HAP-1 (cell line): ENCODE measurements around the gene CCHCR1.
"Not testable (repeated sequence)": the region's sequence is repeated elsewhere in the genome, so short reads cannot be mapped to it uniquely, and the experiment has no call there.

Experiments used
- DNase-seq, 2 experiments: peaks; one replicate each; pipeline ENCODE4 v3.0.0-alpha.2; 2016 to 2020; ENCODE audit warnings: low spot score in 2 of 2
- H3K27me3 ChIP-seq: fragments of 250-450 bp; sonication (Bioruptor Pico); 2 replicates; pipeline ENCODE4 v1.5.1; 2020; ENCODE audit warnings: low read depth, mild to moderate bottlenecking, moderate library complexity
- H3K36me3 ChIP-seq: fragments of 250-450 bp; sonication (Bioruptor Pico); replicated peaks from 2 replicates; pipeline ENCODE4 v1.5.1; 2020; ENCODE audit warnings: mild to moderate bottlenecking
- H3K4me1 ChIP-seq: fragments of 250-450 bp; sonication (Bioruptor Pico); 2 replicates; pipeline ENCODE4 v1.5.1; 2020; ENCODE audit warnings: mild to moderate bottlenecking
- H3K4me3 ChIP-seq: fragments of 250-450 bp; sonication (Bioruptor Pico); 2 replicates; pipeline ENCODE4 v1.5.1; 2020; ENCODE audit warnings: mild to moderate bottlenecking, moderate library complexity
- H3K9me3 ChIP-seq: fragments of 250-450 bp; sonication (Bioruptor Pico); 2 replicates; pipeline ENCODE4 v1.5.1; 2020; ENCODE audit warnings: mild to moderate bottlenecking, moderate library complexity
- in situ Hi-C: fragments of 300-500 bp; cut with MboI; formaldehyde crosslinking; loops from 3 replicates; pipeline ENCODE4 v1.14.3; 2020; ENCODE audit warnings: low sequenced_read_pairs, inconsistent platforms, mixed read lengths

Gene CCHCR1

DNA sequence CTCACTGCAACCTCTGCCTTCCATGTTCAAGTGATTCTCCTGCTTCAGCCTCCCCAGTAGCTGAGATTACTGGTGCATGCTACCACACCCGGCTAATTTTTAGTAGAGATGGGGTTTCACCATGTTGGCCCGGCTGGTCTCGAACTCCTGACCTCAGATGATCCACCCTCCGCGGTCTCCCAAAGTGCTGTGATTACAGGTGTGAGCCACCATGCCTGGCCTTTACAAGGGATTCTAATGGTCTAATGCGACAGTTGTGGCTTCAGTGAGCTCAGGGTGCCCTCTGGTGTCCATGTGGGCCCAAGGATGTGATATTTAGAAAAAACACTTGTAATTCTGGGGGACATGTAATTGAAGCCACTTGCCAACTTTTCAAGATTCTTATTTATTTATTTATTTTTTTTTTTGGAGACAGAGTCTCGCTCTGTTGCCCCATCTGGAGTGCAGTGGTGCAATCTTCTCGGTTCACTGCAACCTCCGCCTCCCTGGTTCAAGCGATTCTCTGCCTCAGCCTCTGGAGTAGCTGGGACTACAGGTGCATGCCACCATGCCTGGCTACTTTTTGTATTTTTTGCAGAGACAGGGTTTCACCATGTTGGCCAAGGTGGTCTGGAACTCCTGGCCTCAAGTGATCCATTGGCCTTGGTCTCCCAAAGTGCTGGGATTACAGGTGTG lies 35.0 kb upstream of the CCHCR1 start:
- H3K36me3 ChIP-seq, H3K4me3 ChIP-seq, H3K4me1 ChIP-seq, H3K27me3 ChIP-seq, H3K9me3 ChIP-seq: not testable (repeated sequence)
- in situ Hi-C loops = loop anchor here (5.0 kb wide), 1 partner anchor 55 kb away; the partner anchor contains the start of gene PSORS1C2
- peak; percentile 60 to 79 for DNase-seq

DNA sequence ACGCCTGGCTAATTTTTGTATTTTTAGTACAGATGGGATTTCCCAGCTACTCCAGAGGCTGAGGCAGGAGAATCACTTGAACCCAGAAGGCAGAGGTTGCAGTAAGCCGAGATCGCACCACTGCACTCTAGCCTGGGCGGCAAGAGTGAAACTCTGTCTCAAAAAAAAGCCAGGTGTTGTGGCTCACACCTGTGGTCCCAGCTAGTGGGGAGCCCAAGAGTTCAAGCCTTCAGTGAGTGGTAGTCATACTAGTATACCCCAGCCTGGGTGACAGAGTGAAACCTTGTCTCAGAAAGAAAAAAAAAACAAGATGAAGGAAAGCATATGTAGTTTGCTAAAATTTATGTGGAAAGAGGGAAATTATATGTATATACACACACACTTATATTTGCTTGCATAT lies 32.9 kb upstream of the CCHCR1 start:
- DNase-seq = no peak
- H3K4me1 ChIP-seq = peaks cover 10% of the 10 kb centered on the region
- in situ Hi-C loops = loop anchor here (5.0 kb wide), 1 partner anchor 53 kb away; the partner anchor contains the start of gene PSORS1C2
- H3K4me3 ChIP-seq = no peak overlapping the region
- no peaks in the 10 kb centered on the region for H3K27me3 ChIP-seq
- H3K36me3 ChIP-seq = no peaks in the 10 kb centered on the region
- H3K9me3 ChIP-seq = no peaks in the 10 kb centered on the region

GRCh38 chr6:31189223-31189622 lies 31.6 kb upstream of the CCHCR1 start:
- H3K27me3 ChIP-seq, H3K4me1 ChIP-seq, H3K4me3 ChIP-seq, H3K9me3 ChIP-seq, H3K36me3 ChIP-seq, in situ Hi-C loops, DNase-seq: not testable (repeated sequence)

DNA sequence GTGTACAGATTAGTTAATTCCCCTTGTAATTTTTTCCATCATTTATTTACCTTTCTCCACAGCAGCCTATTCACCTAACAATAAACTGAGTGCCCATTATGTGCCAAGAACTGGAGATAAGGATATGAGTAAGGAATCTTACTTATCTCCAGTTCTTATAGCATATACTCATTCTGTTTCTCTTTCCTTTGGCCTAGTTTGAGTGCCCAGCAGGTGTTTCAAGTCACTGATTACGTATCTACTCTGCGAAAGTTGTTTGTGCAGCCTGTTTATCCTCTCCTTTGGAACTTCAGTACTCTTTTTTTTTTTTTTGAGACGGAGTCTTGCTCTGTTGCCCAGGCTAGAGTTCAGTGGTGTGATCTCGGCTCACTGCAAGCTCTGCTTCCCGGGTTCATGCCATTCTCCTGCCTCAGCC lies 30.2 kb upstream of the CCHCR1 start:
- Histone ChIP-seq H3K9me3 (no peaks in the 10 kb centered on the region), H3K36me3 (no peaks in the 10 kb centered on the region), H3K4me3 (no peak overlapping the region), H3K4me1 (no peaks in the 10 kb centered on the region), H3K27me3 (no peaks in the 10 kb centered on the region)
- in situ Hi-C loops = no loop called here
- DNase-seq = no peak

DNA sequence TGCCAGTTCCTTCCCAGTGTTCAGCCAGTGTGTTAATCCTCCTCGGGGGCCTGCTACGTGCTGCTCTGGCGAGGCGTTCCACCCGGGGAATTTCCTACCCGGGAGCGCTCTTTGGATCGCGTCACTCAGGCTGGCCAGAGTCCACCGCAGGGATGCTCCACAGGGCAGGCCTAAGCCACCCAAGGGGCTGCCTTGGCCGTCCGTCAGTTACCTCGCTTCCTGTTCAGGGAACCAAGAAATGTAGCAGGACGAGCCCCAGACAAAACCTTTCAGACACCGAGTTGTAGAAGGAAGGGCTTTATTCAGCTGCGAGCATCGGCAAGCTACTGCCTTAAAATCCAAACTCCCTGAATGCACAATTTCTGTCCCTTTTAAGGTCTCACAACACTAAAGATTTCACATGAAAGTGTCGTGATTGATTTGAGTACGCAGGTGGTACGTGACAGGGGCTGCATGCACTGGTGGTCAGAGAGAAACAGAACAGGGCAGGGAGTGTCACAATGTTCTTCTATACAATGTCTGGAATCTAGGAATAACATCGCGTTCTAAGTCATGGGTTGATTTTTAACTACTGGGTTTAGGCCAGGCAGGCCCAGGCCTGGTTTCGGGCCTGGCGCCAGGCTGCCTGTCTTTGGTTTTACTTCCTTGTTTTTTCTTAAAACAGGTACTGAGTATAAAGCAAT lies 28.6 kb upstream of the CCHCR1 start:
- H3K27me3 ChIP-seq = no peaks in the 10 kb centered on the region
- H3K4me1 ChIP-seq = no peaks in the 10 kb centered on the region
- no peak for DNase-seq
- H3K4me3 ChIP-seq = no peak overlapping the region
- no peaks in the 10 kb centered on the region for H3K36me3 ChIP-seq
- H3K9me3 ChIP-seq = no peaks in the 10 kb centered on the region
- in situ Hi-C loops = no loop called here

- H3K4me3 ChIP-seq, in situ Hi-C loops, H3K27me3 ChIP-seq, H3K9me3 ChIP-seq, H3K4me1 ChIP-seq, DNase-seq, H3K36me3 ChIP-seq: not testable (repeated sequence)
Measured at GRCh38 chr6:31185695-31186051, 28.1 kb upstream of the CCHCR1 start.

DNA sequence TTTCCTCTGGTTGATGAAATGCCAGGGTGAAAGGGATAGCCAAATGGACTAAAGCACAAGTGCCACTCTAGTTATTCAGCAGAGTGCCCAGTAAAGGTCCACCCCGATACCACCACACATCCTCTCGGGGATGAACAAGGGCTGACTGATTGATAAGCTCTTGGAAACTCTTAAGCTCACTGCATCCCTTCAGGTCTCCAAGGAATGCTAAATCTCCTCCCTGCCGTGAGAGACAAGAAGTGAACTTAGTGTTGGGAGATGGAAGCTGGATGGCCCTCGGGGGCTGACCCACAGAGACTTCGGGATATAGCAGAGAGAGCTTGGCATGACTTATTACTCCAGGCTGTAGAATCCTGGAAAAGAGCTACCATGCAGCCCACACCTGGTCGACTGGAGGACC lies 26.3 kb upstream of the CCHCR1 start:
- H3K36me3 ChIP-seq, H3K9me3 ChIP-seq, H3K27me3 ChIP-seq, H3K4me3 ChIP-seq, H3K4me1 ChIP-seq, DNase-seq, in situ Hi-C loops: not testable (repeated sequence)

DNA sequence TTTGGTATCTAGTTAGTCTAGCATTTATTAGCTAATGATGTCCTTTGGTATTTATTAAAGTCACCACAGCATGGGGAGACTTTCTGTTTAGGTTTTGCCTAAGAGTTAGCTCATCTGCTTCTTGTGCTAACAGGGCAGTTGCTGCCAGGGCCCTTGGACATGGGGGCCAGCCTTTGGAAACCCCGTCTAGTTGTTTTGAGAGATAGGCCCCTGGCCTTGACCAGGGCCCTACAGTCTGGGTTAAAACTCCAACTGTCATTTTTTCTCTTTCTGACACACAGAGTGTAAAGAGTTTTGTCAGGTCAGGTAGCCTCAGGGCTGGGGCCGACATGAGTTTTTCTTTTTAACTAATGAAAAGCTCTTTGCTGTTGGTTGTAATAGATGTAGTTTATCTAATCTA lies 25.7 kb upstream of the CCHCR1 start:
- H3K9me3 ChIP-seq, in situ Hi-C loops: not testable (repeated sequence)

GRCh38 chr6:31180500-31180899 lies 22.9 kb upstream of the CCHCR1 start:
- in situ Hi-C loops = no loop called here
- no peak overlapping the region for H3K4me3 ChIP-seq

More for the DNA sequence above, 25.7 kb upstream of the CCHCR1 start:
- not testable (repeated sequence) for DNase-seq, H3K36me3 ChIP-seq, H3K4me1 ChIP-seq, H3K4me3 ChIP-seq, H3K27me3 ChIP-seq

GRCh38 chr6:31179896-31180295 lies 22.3 kb upstream of the CCHCR1 start:
- H3K9me3 ChIP-seq = no peaks in the 10 kb centered on the region
- in situ Hi-C loops = no loop called here
- no peaks in the 10 kb centered on the region for H3K27me3 ChIP-seq
- DNase-seq = no peak
- no peak overlapping the region for H3K4me3 ChIP-seq
- H3K4me1 ChIP-seq = no peaks in the 10 kb centered on the region
- H3K36me3 ChIP-seq = no peaks in the 10 kb centered on the region

More at GRCh38 chr6:31180500-31180899, 22.9 kb upstream of the CCHCR1 start:
- no peaks in the 10 kb centered on the region for H3K27me3 ChIP-seq
- no peak for DNase-seq
- no peaks in the 10 kb centered on the region for H3K4me1 ChIP-seq
- H3K36me3 ChIP-seq = no peaks in the 10 kb centered on the region
- no peaks in the 10 kb centered on the region for H3K9me3 ChIP-seq

DNA sequence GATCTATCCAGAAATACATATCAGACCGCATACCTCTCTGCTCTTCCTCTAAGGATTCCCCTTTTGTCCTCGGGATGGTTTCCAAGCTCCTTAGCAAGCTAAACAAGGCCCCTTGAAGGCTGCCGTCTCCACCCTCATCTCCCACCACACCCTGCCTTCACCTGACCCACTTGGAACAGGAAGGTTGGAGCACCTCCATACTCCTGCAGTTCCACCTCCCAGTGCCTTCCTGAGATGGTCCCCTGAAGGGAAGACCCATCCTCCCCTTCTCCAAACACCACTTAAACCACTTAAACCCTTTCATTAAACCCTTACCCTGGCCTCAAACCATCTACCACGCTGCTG lies 21.4 kb upstream of the CCHCR1 start:
- no peaks in the 10 kb centered on the region for H3K27me3 ChIP-seq
- no peaks in the 10 kb centered on the region for H3K4me1 ChIP-seq
- no peak overlapping the region for H3K4me3 ChIP-seq
- H3K9me3 ChIP-seq = no peaks in the 10 kb centered on the region
- in situ Hi-C loops = no loop called here
- DNase-seq = no peak
- H3K36me3 ChIP-seq = no peaks in the 10 kb centered on the region

DNA sequence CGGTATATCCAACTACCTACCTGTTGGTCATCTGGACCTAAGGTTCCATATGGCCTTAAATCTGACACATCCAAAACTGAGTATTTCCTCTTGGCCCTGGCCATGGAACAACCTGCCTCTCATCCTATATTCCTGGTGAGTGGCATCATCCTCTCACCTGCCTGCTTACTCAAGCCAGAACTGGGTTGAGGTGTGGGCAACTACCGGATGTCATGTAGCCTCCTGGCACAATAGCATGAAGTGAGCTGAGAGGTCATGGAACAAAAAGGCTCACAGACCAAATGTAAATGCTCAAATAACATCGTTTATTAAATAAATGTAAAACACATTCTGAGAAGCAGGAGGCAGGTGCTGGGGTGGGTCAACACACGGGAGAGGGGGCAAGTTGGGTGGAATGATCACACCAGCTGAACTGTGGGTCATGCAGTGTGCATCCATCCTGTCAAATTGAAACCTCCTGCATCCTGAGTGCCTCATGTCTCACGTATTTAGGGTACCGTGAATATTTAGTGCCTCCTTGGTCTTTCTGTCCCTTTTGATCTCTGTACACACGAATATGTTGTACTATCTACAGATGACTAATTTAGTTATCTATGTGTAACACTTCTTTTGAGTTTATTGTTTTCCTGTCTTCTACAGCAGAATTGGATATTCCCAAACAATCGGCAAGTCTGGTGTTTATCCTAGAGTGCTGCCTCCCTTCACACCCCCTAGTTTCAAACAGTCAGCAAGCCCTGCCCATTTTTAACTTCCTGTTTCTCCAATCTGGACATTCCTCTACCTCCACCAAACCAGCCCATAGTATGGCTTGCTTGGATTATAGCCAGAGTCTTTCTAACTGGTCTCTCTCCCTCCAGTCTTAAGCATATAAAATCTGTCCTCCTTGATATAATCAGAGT lies 20.8 kb upstream of the CCHCR1 start:
- Histone ChIP-seq H3K9me3 (no peaks in the 10 kb centered on the region), H3K4me1 (no peaks in the 10 kb centered on the region; the same call in 1 of the 2 replicates), H3K27me3 (no peaks in the 10 kb centered on the region), H3K36me3 (no peaks in the 10 kb centered on the region), H3K4me3 (no peak overlapping the region)
- DNase-seq = no peak
- in situ Hi-C loops = no loop called here

DNA sequence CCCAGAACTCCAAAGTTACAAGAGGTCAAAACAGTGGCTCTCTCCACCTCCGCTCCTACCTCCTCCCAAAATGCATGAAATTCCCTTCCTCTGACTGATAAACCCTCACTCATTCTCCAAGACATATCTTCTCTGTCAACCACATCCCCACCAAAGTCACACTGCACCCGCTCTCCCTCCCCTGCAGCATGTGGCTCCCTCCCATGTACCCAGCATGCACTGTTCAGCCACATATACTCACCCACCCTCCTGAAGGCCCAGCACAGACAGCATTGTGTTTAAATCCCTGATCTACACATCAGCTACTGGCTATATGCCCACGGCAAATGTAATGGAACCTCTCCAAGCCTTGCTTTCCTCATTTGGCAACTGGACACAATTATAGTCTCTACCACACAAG lies 18.4 kb upstream of the CCHCR1 start:
- Histone ChIP-seq H3K36me3 (no peaks in the 10 kb centered on the region), H3K27me3 (no peaks in the 10 kb centered on the region), H3K9me3 (no peaks in the 10 kb centered on the region), H3K4me3 (no peak overlapping the region), H3K4me1 (peaks cover 14% of the 10 kb centered on the region)
- in situ Hi-C loops = no loop called here
- no peak for DNase-seq

DNA sequence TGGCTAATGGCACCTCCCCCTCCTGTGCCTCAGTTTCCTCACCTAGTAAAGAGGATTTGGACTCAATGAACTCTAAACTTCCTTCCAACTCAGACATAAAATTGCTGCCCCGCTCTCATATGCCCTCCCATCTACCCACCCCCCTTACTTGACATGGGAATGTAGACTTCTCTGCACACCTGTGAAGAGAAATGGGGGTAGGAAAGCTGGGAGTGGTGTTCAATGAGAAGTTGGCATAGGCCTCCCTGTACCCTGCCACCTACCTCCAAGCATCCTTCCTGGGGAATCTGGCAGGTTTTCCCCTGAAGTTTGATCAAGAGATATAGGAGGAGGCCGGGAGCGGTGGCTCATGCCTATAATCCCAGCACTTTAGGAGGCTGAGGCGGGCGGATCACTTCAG lies 16.8 kb upstream of the CCHCR1 start:
- no peaks in the 10 kb centered on the region for H3K27me3 ChIP-seq
- peaks cover 3% of the 10 kb centered on the region; the same call in 1 of the 2 replicates for H3K9me3 ChIP-seq
- no peak for DNase-seq
- no peak overlapping the region for H3K4me3 ChIP-seq
- in situ Hi-C loops = no loop called here
- peaks cover 4% of the 10 kb centered on the region for H3K36me3 ChIP-seq
- H3K4me1 ChIP-seq = peaks cover 14% of the 10 kb centered on the region
